Measurements from ENCODE around the gene HSP90B1. TPM values are rescaled to one million over a fixed set of nuclear protein-coding genes. Genes with fewer than 3 reads are reported as not detected.

The HSP90B1 gene
- total and polyA plus RNA-seq, 2 of the 13 experiments (the other 11 are each of a cell fraction or from before 2014, with no cell fraction given): 800 to 954 TPM

- TF ChIP-seq IRX3 (CRISPR knock-in tag; IDR thresholded peaks at IDR 0.05; ENCODE audit: borderline replicate concordance, low read depth) (peak; percentile 50; the same call in 1 of the 2 replicates), USF2 (IDR thresholded peaks at IDR 0.05; ENCODE audit: low read depth, low read length) (peak; percentile 38; the same call in 1 of the 2 replicates), USF2 (CRISPR knock-in tag; IDR thresholded peaks at IDR 0.05; ENCODE audit: borderline replicate concordance) (peak; percentile 45; the same call in 1 of the 2 replicates), MEIS2 (CRISPR knock-in tag; IDR thresholded peaks at IDR 0.05) (no peak; the same call in 1 of the 2 replicates), JDP2 (CRISPR knock-in tag; IDR thresholded peaks at IDR 0.05; ENCODE audit: borderline replicate concordance) (no peak), HOXA7 (CRISPR knock-in tag; IDR thresholded peaks at IDR 0.05) (0 out of 2 replicates have a peak, but pooled peaks have one; percentile 55), ZNF576 (CRISPR knock-in tag; IDR thresholded peaks at IDR 0.05) (no peak), ARHGAP35 (CRISPR knock-in tag; IDR thresholded peaks at IDR 0.05; ENCODE audit: borderline replicate concordance) (peak; percentile 44; the same call in 1 of the 2 replicates), JUND (CRISPR knock-in tag; IDR thresholded peaks at IDR 0.05) (no peak), NFRKB (IDR thresholded peaks at IDR 0.05) (no peak), THAP7 (CRISPR knock-in tag; IDR thresholded peaks at IDR 0.05) (no peak), EP300 (IDR thresholded peaks at IDR 0.05; ENCODE audit: low read depth in 2 of 2, low read length in 2 of 2) (peak in 1 of 2 experiments; percentile 7; a peak in 1 of 4 replicates), EP300 (CRISPR knock-in tag; IDR thresholded peaks at IDR 0.05; ENCODE audit: borderline replicate concordance) (no peak), ZFP37 (CRISPR knock-in tag; IDR thresholded peaks at IDR 0.05; ENCODE audit: borderline replicate concordance) (no peak), KLF15 (CRISPR knock-in tag; IDR thresholded peaks at IDR 0.05; ENCODE audit: borderline replicate concordance) (peak; percentile 71; the same call in 1 of the 2 replicates), ZNF354B (CRISPR knock-in tag; IDR thresholded peaks at IDR 0.05) (0 out of 2 replicates have a peak, but pooled peaks have one; percentile 55), MZF1 (CRISPR knock-in tag; IDR thresholded peaks at IDR 0.05; ENCODE audit: borderline replicate concordance) (peak; percentile 48; the same call in 1 of the 2 replicates), IKZF1 (IDR thresholded peaks at IDR 0.05) (no peak), ZBTB38 (CRISPR knock-in tag; IDR thresholded peaks at IDR 0.05) (peak; percentile 59), RFX1 (IDR thresholded peaks at IDR 0.05) (no peak), PBX2 (CRISPR knock-in tag; IDR thresholded peaks at IDR 0.05) (no peak), ZNF136 (CRISPR knock-in tag; IDR thresholded peaks at IDR 0.05; ENCODE audit: low read depth) (no peak), ZNF235 (CRISPR knock-in tag; IDR thresholded peaks at IDR 0.05; ENCODE audit: borderline replicate concordance) (peak; percentile 80; the same call in 1 of the 2 replicates), YEATS4 (CRISPR knock-in tag; IDR thresholded peaks at IDR 0.05; ENCODE audit: borderline replicate concordance) (peak; percentile 78; the same call in 1 of the 2 replicates), ZNF75D (CRISPR knock-in tag; IDR thresholded peaks at IDR 0.05; ENCODE audit: borderline replicate concordance) (no peak), ZKSCAN1 (IDR thresholded peaks at IDR 0.05; ENCODE audit: low read length) (no peak), RCOR2 (CRISPR knock-in tag; IDR thresholded peaks at IDR 0.05) (0 out of 2 replicates have a peak, but pooled peaks have one; percentile 21)
These were observed at the start of gene HSP90B1 (continued) for GRCh38 chr12:103930034-103930786.
